Esophagus squamous epithelium (tissue), 4 donors: Measurements from ENCODE around the gene MBOAT1. TPM values are rescaled to one million over a fixed set of nuclear protein-coding genes. Genes with fewer than 3 reads are reported as not detected.

Experiments
- total RNA-seq, 4 donors: library from RNA; depleted of rRNA; stranded (reverse); fragments of >200 nt; gene quantifications; one replicate each; pipeline ENCODE4 v1.1.0, GENCODE V29; 2016

The MBOAT1 gene
- total RNA-seq, 4 donors from 2014 or later: 5.2 to 12.8 (median 12.0) TPM

Other genes starting within 250 kb of the MBOAT1 start
- 1 to 10 TPM; 5.4 to 7.1 (median 6.1) TPM for gene E2F3, start 189.4 kb upstream of the MBOAT1 start, total RNA-seq